ENCODE measurements around the gene GDPD4. TPM values are rescaled to one million over a fixed set of nuclear protein-coding genes. Genes with fewer than 3 reads are reported as not detected.

GDPD4 gene
- total and polyA plus RNA-seq, 2 of the 4 experiments (the other 2 are of a cell fraction), result not detected

GRCh38 chr11:77206264-77207018, 95.0 kb downstream of the GDPD4 start:
- CTCF ChIA-PET, result interaction anchor here (1.0 kb wide), 1 partner anchor 11 kb away, joined by 3 read pairs; no protein-coding TSS in a partner anchor
- WGBS, 2 experiments (ENCODE audit: extremely low coverage in 2 of 2, insufficient read length in 1 of 2), result 90% methylated on average over 6 of the region's 13 CpGs; no CpG with 5 or more reads in 1 of the 2 experiments

More at GRCh38 chr11:77206264-77207018, 95.0 kb downstream of the GDPD4 start:
- no peak for DNase-seq
- H3K36me3 ChIP-seq (ENCODE audit: control insufficient read depth, insufficient read depth, low read length), result no peaks in the 10 kb centered on the region
- H3K18ac ChIP-seq (ENCODE audit: low read depth, low read length), result no peak overlapping the region
- H3K4me3 ChIP-seq (ENCODE audit: insufficient read depth, low read depth, low read length), result no peak overlapping the region
- no peaks in the 10 kb centered on the region for H3K4me1 ChIP-seq (ENCODE audit: control insufficient read depth, insufficient read depth, low read length)
- intact Hi-C loops (cut with micrococcal nuclease) (no loop called here), dilution Hi-C loops (cut with HindIII; ENCODE audit: low sequenced_read_pairs, unreplicated experiment) (no loop called here), in situ Hi-C loops (cut with MboI; ENCODE audit: low sequenced_read_pairs) (no loop called here)
- no peak overlapping the region for H2AFZ ChIP-seq (replicated peaks; ENCODE audit: low read length, poor library complexity)
- no TSS peak for BruUV-seq (replicated peaks)
- H3K27ac ChIP-seq (ENCODE audit: insufficient read depth, low read length), result no peak overlapping the region
- no peak overlapping the region for H3K56ac ChIP-seq (ENCODE audit: extremely low read depth, insufficient read depth, low read length)
- no peak overlapping the region for H2AK5ac ChIP-seq (ENCODE audit: low read depth, low read length)
- no peak overlapping the region for H2BK5ac ChIP-seq (ENCODE audit: low read depth, low read length, poor library complexity, severe bottlenecking)
- H3K4me2 ChIP-seq (ENCODE audit: low read depth, low read length), result no peak overlapping the region
- H3K4ac ChIP-seq (ENCODE audit: low read depth, low read length), result no peak overlapping the region
- ATAC-seq (ENCODE audit: low read depth), result no peak
- H2BK20ac ChIP-seq (ENCODE audit: low read depth, low read length), result no peak overlapping the region
- TF ChIP-seq RFX5 (IDR thresholded peaks at IDR 0.05; ENCODE audit: low read depth, low read length) (no peak), MAZ (IDR thresholded peaks at IDR 0.05; ENCODE audit: borderline replicate concordance, low read depth, low read length) (no peak), CHD1 (IDR thresholded peaks at IDR 0.05; ENCODE audit: low read depth, low read length) (no peak), NFE2L2 (IDR thresholded peaks at IDR 0.05; ENCODE audit: low read depth, low read length) (no peak), MAFK (IDR thresholded peaks at IDR 0.05; ENCODE audit: low read depth, low read length) (no peak)
- POLR2A ChIA-PET (ENCODE audit: unreplicated experiment), result interaction anchor here (0.6 kb wide), 1 partner anchor 422 kb away, joined by 3 read pairs; no protein-coding TSS in a partner anchor
- H2BK120ac ChIP-seq (ENCODE audit: low read depth, low read length), result no peak overlapping the region
- no peak overlapping the region for H3K23ac ChIP-seq (ENCODE audit: low read depth, low read length)
- no peak overlapping the region for H3K14ac ChIP-seq (replicated peaks; ENCODE audit: low read depth, low read length)
- H3K9me3 ChIP-seq (ENCODE audit: control insufficient read depth, insufficient read depth, low read length), result no peaks in the 10 kb centered on the region
- H3K79me1 ChIP-seq (ENCODE audit: low read depth in 1 of 2, low read length in 2 of 2), result no peaks in the 10 kb centered on the region
- no peak overlapping the region for H4K91ac ChIP-seq (ENCODE audit: insufficient read depth, low read depth, low read length)
- H2AK9ac ChIP-seq (replicated peaks; ENCODE audit: low read depth, low read length, poor library complexity), result no peak overlapping the region
- peaks cover 11% of the 10 kb centered on the region for H3K27me3 ChIP-seq (ENCODE audit: control insufficient read depth, insufficient read depth, low read length)
- H2BK15ac ChIP-seq (ENCODE audit: low read depth, low read length), result no peak overlapping the region
- H4K5ac ChIP-seq (ENCODE audit: low read depth, low read length), result no peak overlapping the region
- no peak overlapping the region for H3K9ac ChIP-seq (ENCODE audit: low read depth, low read length)
- H4K20me1 ChIP-seq (ENCODE audit: insufficient read depth, low read length), result no peaks in the 10 kb centered on the region
- no peak overlapping the region for H4K8ac ChIP-seq (ENCODE audit: low read depth in 2 of 2, low read length in 2 of 2)
- no peaks in the 10 kb centered on the region for H3K9me1 ChIP-seq (ENCODE audit: insufficient read depth, low read length)
